HG03442 (cell line): Measurements from ENCODE around the gene RNF217.
"Not testable (repeated sequence)": the region's sequence is repeated elsewhere in the genome, so short reads cannot be mapped to it uniquely, and the experiment has no call there.

Experiments
- ATAC-seq: cut with Tn5 transposase; IDR thresholded peaks from one replicate; pipeline ENCODE4 v1.9.1; 2021; ENCODE audit warnings: mild to moderate bottlenecking, moderate library complexity; ENCODE audit not compliant: unreplicated experiment

RNF217 gene

DNA sequence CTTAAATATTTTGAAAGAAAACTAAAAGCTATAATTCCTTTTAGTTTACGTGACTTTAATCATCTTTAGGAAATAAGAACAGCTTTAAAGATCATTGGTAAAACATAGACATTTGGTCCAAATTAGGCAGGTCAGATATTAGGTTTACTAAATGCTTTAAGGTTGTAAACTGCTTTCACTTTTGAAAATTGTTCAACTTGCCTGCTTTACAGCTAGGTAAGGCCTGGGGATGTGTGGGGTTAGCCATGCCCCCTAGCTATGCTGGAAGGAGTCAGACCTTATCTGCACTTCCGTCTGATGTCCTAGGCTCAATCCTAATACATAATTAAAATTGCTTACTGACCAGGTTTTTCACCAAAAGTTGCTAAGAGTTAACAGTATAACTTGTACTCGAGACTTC, 160.8 kb downstream of the RNF217 start:
- ATAC-seq: no peak

- no peak for ATAC-seq
Measured at GRCh38 chr6:125123468-125124048, 161.3 kb downstream of the RNF217 start.

- no peak for ATAC-seq
Measured at GRCh38 chr6:125124049-125124669, 161.9 kb downstream of the RNF217 start.

DNA sequence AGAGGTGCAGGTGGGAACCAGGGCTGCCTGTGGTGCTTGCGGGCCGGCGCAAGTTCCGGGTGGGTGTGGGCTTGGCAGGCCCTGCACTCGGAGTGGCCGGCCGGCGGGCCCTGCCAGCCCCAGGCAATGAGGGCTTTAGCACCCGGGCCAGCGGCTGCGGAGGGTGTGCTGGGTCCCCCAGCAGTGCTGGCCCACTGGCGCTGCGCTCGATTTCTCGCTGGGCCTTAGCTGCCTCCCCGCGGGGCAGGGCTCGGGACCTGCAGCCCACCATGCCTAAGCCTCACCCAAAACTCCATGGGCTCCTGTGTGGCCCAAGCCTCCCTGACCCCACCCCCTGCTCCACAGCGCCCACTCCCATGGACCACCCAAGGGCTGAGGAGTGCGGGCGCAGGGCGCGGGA, 163.6 kb downstream of the RNF217 start:
- ATAC-seq: not testable (repeated sequence)

DNA sequence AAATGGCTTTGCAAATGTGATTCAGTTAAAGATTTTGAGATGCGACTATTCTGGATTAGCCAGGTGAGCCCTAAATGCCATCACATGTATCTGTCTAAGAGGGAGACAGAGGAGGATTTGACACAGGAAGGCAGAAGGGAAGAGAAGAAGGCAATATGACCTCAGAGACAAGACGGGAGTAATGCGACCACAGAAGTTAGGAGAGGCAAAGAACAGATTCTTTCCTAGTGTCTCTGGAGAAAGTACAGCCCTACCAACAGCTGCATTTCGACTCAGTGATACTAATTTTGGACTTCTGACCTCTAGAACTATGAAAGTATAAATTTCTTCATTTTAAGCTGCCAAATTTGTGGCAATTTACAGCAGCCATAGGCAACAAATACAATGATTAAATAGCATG, 167.1 kb downstream of the RNF217 start:
- ATAC-seq: no peak

DNA sequence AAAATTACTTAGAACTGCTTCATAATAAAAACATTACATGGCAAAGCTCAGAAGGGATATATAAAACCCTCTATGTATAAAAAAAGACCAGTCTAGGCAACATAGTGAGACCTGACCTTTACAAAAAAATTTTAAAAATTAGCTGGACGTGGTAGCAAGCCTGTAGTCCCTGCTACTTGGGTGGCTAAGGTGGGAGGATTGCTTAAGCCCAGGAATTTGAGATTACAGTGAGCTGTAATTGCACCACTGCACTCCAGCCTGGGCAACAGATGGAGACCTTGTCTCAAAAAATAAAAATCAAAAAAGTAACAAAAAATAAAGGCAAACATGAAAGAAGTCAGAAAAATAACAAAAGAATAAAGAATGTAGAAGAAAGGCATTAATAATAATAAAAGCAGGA, 169.8 kb downstream of the RNF217 start:
- ATAC-seq: no peak

DNA sequence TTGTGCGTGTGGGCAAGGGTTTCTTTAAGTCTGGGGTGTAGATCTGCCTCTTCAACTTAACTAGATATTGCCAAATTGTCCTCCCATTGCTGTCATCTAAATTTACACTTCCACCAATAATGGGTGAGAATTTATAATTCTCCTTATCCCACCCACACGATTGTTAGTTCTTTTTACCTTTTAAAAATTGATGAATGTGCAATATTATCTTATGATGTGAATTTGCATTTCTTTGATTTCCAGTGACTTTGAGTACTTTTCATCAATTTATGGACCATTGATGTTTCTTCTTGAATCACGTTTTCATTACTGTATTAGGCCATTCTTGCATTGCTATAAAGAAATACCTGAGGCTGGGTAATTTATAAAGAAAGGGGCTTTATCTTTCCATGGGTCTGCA, 174.1 kb downstream of the RNF217 start:
- ATAC-seq: no peak

- no peak for ATAC-seq
Measured at GRCh38 chr6:125138083-125138482, 175.8 kb downstream of the RNF217 start.

- no peak for ATAC-seq
Measured at GRCh38 chr6:125140808-125141207, 178.6 kb downstream of the RNF217 start.
